WERI-Rb-1 (cell line): Measurements from ENCODE around the gene P2RY1.

Source experiments
- DNase-seq: peaks from one replicate; pipeline ENCODE4 v3.0.0-alpha.2; 2020
- H3K27ac ChIP-seq: fragments of 250-450 bp; sonication (Bioruptor Pico); 2 replicates; pipeline ENCODE4 v1.5.1; 2020; ENCODE audit warnings: mild to moderate bottlenecking, moderate library complexity
- H3K27me3 ChIP-seq: fragments of 250-450 bp; sonication (Bioruptor Pico); 2 replicates; pipeline ENCODE4 v1.5.1; 2021; ENCODE audit warnings: mild to moderate bottlenecking, low read depth, moderate library complexity; ENCODE audit not compliant: insufficient read depth, severe bottlenecking
- H3K36me3 ChIP-seq: fragments of 250-450 bp; sonication (Bioruptor Pico); 2 replicates; pipeline ENCODE4 v1.5.1; 2020; ENCODE audit warnings: mild to moderate bottlenecking, moderate library complexity
- H3K4me3 ChIP-seq: 2 replicates; pipeline ENCODE4 v1.5.1; 2011; ENCODE audit warnings: low read depth, mild to moderate bottlenecking, control low read depth, low read length
- H3K9me3 ChIP-seq: fragments of 250-450 bp; sonication (Bioruptor Pico); 2 replicates; pipeline ENCODE4 v1.5.1; 2021; ENCODE audit warnings: mild to moderate bottlenecking, moderate library complexity; ENCODE audit not compliant: severe bottlenecking
- TF ChIP-seq, protein P1 (sequence below): IDR thresholded peaks from 2 replicates; pipeline ENCODE4 v1.5.1; 2011; ENCODE audit warnings: low read depth, mild to moderate bottlenecking, control low read depth, inconsistent platforms, low read length

The P2RY1 gene

DNA sequence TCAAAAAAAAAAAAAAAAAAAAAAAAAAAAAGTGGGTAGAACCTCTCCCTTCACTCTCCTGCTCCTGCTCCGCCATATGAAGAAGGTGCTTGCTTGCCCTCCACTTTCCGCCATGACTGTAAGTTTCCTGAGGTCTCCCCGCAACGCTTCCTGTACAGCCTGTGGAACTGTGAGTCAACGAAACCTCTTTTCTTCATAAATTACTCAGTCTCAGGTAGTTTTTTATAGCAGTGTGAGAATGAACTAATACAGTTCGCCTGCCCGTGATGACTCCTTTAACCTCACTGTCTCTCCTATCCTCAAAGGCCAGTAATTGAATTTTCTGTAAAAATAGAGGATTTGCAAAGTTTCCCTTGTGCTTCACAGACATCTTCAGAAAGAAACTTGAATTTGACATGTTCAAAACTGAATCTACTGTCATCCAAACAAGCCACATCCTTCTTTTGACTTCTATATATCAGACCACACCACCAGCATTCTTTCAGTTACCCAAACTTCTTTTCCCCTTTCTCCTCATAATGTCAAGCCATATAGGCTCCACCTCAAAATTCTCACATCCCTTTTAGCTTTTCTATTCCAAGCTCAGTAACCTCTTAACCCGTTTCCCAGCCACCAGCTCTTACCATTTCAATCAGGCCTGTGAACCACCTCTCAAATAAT is 44.3 kb downstream of the P2RY1 start:
- no peak overlapping the region for H3K4me3 ChIP-seq
- H3K27me3 ChIP-seq = no peaks in the 10 kb centered on the region
- no peaks in the 10 kb centered on the region for H3K36me3 ChIP-seq
- no peaks in the 10 kb centered on the region for H3K9me3 ChIP-seq
- no peak for DNase-seq
- TF ChIP-seq, protein P1, sequence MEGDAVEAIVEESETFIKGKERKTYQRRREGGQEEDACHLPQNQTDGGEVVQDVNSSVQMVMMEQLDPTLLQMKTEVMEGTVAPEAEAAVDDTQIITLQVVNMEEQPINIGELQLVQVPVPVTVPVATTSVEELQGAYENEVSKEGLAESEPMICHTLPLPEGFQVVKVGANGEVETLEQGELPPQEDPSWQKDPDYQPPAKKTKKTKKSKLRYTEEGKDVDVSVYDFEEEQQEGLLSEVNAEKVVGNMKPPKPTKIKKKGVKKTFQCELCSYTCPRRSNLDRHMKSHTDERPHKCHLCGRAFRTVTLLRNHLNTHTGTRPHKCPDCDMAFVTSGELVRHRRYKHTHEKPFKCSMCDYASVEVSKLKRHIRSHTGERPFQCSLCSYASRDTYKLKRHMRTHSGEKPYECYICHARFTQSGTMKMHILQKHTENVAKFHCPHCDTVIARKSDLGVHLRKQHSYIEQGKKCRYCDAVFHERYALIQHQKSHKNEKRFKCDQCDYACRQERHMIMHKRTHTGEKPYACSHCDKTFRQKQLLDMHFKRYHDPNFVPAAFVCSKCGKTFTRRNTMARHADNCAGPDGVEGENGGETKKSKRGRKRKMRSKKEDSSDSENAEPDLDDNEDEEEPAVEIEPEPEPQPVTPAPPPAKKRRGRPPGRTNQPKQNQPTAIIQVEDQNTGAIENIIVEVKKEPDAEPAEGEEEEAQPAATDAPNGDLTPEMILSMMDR = no peak
- no peak overlapping the region for H3K27ac ChIP-seq

GRCh38 chr3:152879790-152880174 is 44.9 kb downstream of the P2RY1 start:
- Histone ChIP-seq H3K9me3 (no peaks in the 10 kb centered on the region), H3K27me3 (no peaks in the 10 kb centered on the region), H3K36me3 (no peaks in the 10 kb centered on the region), H3K27ac (no peak overlapping the region), H3K4me3 (no peak overlapping the region)
- DNase-seq = no peak
- TF ChIP-seq, protein P1 = no peak

DNA sequence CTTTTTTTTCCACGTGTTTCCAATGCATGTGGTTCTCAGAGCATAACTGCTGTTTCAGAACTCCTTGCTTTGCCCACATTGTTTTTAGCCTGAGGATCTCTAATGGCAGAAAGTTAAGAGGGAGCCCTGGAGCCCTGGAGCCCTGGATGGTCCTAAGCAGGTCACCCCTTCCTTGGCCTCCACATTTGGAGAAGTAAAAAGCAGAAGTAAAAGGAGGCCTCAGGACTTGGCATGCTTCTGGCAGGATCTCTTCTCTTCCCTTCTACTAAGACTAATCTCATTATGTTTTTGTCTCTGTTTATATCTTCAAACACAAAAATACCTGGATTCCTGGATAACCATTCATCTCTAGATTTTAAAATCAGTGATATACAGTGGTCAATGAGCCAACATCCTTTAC is 50.1 kb downstream of the P2RY1 start:
- DNase-seq = no peak
- no peak overlapping the region for H3K4me3 ChIP-seq
- no peaks in the 10 kb centered on the region for H3K27me3 ChIP-seq
- TF ChIP-seq, protein P1 = no peak
- no peaks in the 10 kb centered on the region for H3K9me3 ChIP-seq
- no peak overlapping the region for H3K27ac ChIP-seq
- H3K36me3 ChIP-seq = no peaks in the 10 kb centered on the region
